ENCODE results near the gene BFSP1. TPM values are rescaled to one million over a fixed set of nuclear protein-coding genes. Genes with fewer than 3 reads are reported as not detected.

The BFSP1 gene
- total RNA-seq, 3 donors from 2014 or later = 0.17 to 1.1 (median 0.70) TPM

GRCh38 chr20:17467120-17467655 is 64.0 kb downstream of the BFSP1 start:
- no peak for DNase-seq
- ATAC-seq = no peak
- Histone ChIP-seq H3K4me3 (no peak overlapping the region), H3K9me3 (no peaks in the 10 kb centered on the region), H3K4me1 (ENCODE audit: low read depth) (no peaks in the 10 kb centered on the region), H3K36me3 (ENCODE audit: low read depth) (no peaks in the 10 kb centered on the region)
- no peak for TF ChIP-seq CTCF (IDR thresholded peaks at IDR 0.05)
- intact Hi-C loops (cut with DNase I, micrococcal nuclease) = no loop called here

- no peak for TF ChIP-seq CTCF (IDR thresholded peaks at IDR 0.05)
- no peaks in the 10 kb centered on the region for H3K36me3 ChIP-seq (ENCODE audit: low read depth)
- H3K4me3 ChIP-seq = no peak overlapping the region
These were observed 64.5 kb downstream of the BFSP1 start for GRCh38 chr20:17466641-17467040.

GRCh38 chr20:17465236-17465635 is 65.9 kb downstream of the BFSP1 start:
- Histone ChIP-seq H3K36me3 (ENCODE audit: low read depth) (no peaks in the 10 kb centered on the region), H3K4me3 (no peak overlapping the region), H3K9me3 (no peaks in the 10 kb centered on the region), H3K4me1 (ENCODE audit: low read depth) (no peaks in the 10 kb centered on the region)
- DNase-seq = no peak
- ATAC-seq = no peak
- intact Hi-C loops (cut with DNase I, micrococcal nuclease) = no loop called here
- TF ChIP-seq CTCF (IDR thresholded peaks at IDR 0.05) = no peak

More at GRCh38 chr20:17466641-17467040, 64.5 kb downstream of the BFSP1 start:
- intact Hi-C loops (cut with DNase I, micrococcal nuclease) = no loop called here
- ATAC-seq (no peak), DNase-seq (no peak)
- no peaks in the 10 kb centered on the region for H3K4me1 ChIP-seq (ENCODE audit: low read depth)
- H3K9me3 ChIP-seq = no peaks in the 10 kb centered on the region

GRCh38 chr20:17463711-17464110 is 67.5 kb downstream of the BFSP1 start:
- intact Hi-C loops (cut with DNase I, micrococcal nuclease) = no loop called here
- ATAC-seq (no peak), DNase-seq (no peak)
- H3K36me3 ChIP-seq (ENCODE audit: low read depth) = no peaks in the 10 kb centered on the region
- no peak for TF ChIP-seq CTCF (IDR thresholded peaks at IDR 0.05)
- H3K9me3 ChIP-seq = no peaks in the 10 kb centered on the region
- no peak overlapping the region for H3K4me3 ChIP-seq
- H3K4me1 ChIP-seq (ENCODE audit: low read depth) = no peaks in the 10 kb centered on the region

GRCh38 chr20:17461941-17462340 is 69.2 kb downstream of the BFSP1 start:
- TF ChIP-seq CTCF (IDR thresholded peaks at IDR 0.05) = no peak
- no peaks in the 10 kb centered on the region for H3K36me3 ChIP-seq (ENCODE audit: low read depth)

GRCh38 chr20:17460119-17460518 is 71.1 kb downstream of the BFSP1 start:
- Histone ChIP-seq H3K36me3 (ENCODE audit: low read depth) (no peaks in the 10 kb centered on the region), H3K4me1 (ENCODE audit: low read depth) (no peaks in the 10 kb centered on the region), H3K9me3 (no peaks in the 10 kb centered on the region), H3K4me3 (no peak overlapping the region)
- no peak for DNase-seq
- ATAC-seq = no peak
- no peak for TF ChIP-seq CTCF (IDR thresholded peaks at IDR 0.05)
- intact Hi-C loops (cut with DNase I, micrococcal nuclease) = no loop called here

More at GRCh38 chr20:17461941-17462340, 69.2 kb downstream of the BFSP1 start:
- Histone ChIP-seq H3K9me3 (no peaks in the 10 kb centered on the region), H3K4me3 (no peak overlapping the region), H3K4me1 (ENCODE audit: low read depth) (no peaks in the 10 kb centered on the region)
- intact Hi-C loops (cut with DNase I, micrococcal nuclease) = no loop called here
- ATAC-seq (no peak), DNase-seq (no peak)

Data from mucosa of descending colon (tissue), 3 donors.